CD1c-positive myeloid dendritic cell (primary cell): ENCODE results near the gene PICALM.

Experiments used
- DNase-seq: peaks from one replicate; pipeline ENCODE4 v3.0.0-alpha.2; 2016; ENCODE audit errors: extremely low spot score

The PICALM gene

GRCh38 chr11:86047275-86047991 lies 21.5 kb downstream of the PICALM start:
- peak; percentile 73 for DNase-seq

GRCh38 chr11:86046116-86046515 lies 22.8 kb downstream of the PICALM start:
- DNase-seq = no peak

GRCh38 chr11:86043765-86044503 lies 24.9 kb downstream of the PICALM start:
- DNase-seq = no peak

- peak; percentile 86 for DNase-seq
Observed at GRCh38 chr11:86041975-86042378, 26.9 kb downstream of the PICALM start.

- DNase-seq = peak; percentile 53
Observed at GRCh38 chr11:86040919-86041850, 27.7 kb downstream of the PICALM start.

- DNase-seq = no peak
Observed at GRCh38 chr11:86039094-86039493, 29.8 kb downstream of the PICALM start.

- no peak for DNase-seq
Observed at GRCh38 chr11:86037743-86038142, 31.1 kb downstream of the PICALM start.

GRCh38 chr11:86035920-86036319 lies 33.0 kb downstream of the PICALM start:
- no peak for DNase-seq

- DNase-seq = no peak
Observed at GRCh38 chr11:86035164-86035563, 33.7 kb downstream of the PICALM start.

- DNase-seq = no peak
Observed at GRCh38 chr11:86034710-86035109, 34.2 kb downstream of the PICALM start.

GRCh38 chr11:86021377-86021776 lies 47.5 kb downstream of the PICALM start:
- peak; percentile 76 for DNase-seq

GRCh38 chr11:86018249-86018648 lies 50.6 kb downstream of the PICALM start:
- no peak for DNase-seq

GRCh38 chr11:86016451-86016850 lies 52.4 kb downstream of the PICALM start:
- no peak for DNase-seq

- no peak for DNase-seq
Observed at GRCh38 chr11:86015699-86016098, 53.2 kb downstream of the PICALM start.

GRCh38 chr11:86014221-86014620 lies 54.7 kb downstream of the PICALM start:
- no peak for DNase-seq

- no peak for DNase-seq
Observed at GRCh38 chr11:86013713-86014112, 55.2 kb downstream of the PICALM start.

- no peak for DNase-seq
Observed at GRCh38 chr11:86011175-86011574, 57.7 kb downstream of the PICALM start.

GRCh38 chr11:86003654-86004053 lies 65.2 kb downstream of the PICALM start:
- DNase-seq = no peak

GRCh38 chr11:86002431-86002830 lies 66.5 kb downstream of the PICALM start:
- no peak for DNase-seq

- no peak for DNase-seq
Observed at GRCh38 chr11:85991508-85991907, 77.4 kb downstream of the PICALM start.

- peak; percentile 50 for DNase-seq
Observed at GRCh38 chr11:85989746-85990145, 79.1 kb downstream of the PICALM start.

- no peak for DNase-seq
Observed at GRCh38 chr11:85988780-85989179, 80.1 kb downstream of the PICALM start.
